WTC11 (cell line): Measurements from ENCODE around the gene LUM.

Experiments used
- CTCF ChIP-seq: fragments of 200-600 bp; IDR thresholded peaks from 2 replicates; pipeline ENCODE4 v1.8.0; 2022; ENCODE audit warnings: antibody characterized with exemption
- ELF4 ChIP-seq: sonication (generic); formaldehyde crosslinking; IDR thresholded peaks from 2 replicates; pipeline ENCODE4 v1.8.1; 2022; ENCODE audit warnings: low read depth, mild to moderate bottlenecking, moderate library complexity, missing genetic modification reagents
- ETV6 ChIP-seq: sonication (generic); formaldehyde crosslinking; IDR thresholded peaks from 2 replicates; pipeline ENCODE4 v1.8.1; 2022; ENCODE audit warnings: mild to moderate bottlenecking, missing genetic modification reagents
- GABPB1 ChIP-seq: sonication (generic); formaldehyde crosslinking; IDR thresholded peaks from 2 replicates; pipeline ENCODE4 v1.8.1; 2023; ENCODE audit warnings: mild to moderate bottlenecking, missing genetic modification reagents
- NFYB ChIP-seq: sonication (generic); formaldehyde crosslinking; conservative IDR thresholded peaks from 2 replicates; pipeline ENCODE4 v1.8.0; 2022; ENCODE audit warnings: low read depth, missing genetic modification reagents
- ZNF416 ChIP-seq: fragments of 250-450 bp; sonication (Bioruptor Pico); IDR thresholded peaks from 2 replicates; pipeline ENCODE4 v1.9.0; 2021; ENCODE audit warnings: mild to moderate bottlenecking, inconsistent platforms
- ZNF532 ChIP-seq: fragments of 250-450 bp; sonication (Bioruptor Pico); IDR thresholded peaks from 2 replicates; pipeline ENCODE4 v1.9.0; 2021; ENCODE audit warnings: mild to moderate bottlenecking, borderline replicate concordance
- TF ChIP-seq, protein P1 (sequence below): sonication (generic); formaldehyde crosslinking; IDR thresholded peaks from 2 replicates; pipeline ENCODE4 v1.8.1; 2022; ENCODE audit warnings: mild to moderate bottlenecking, moderate library complexity, missing genetic modification reagents

DNA sequence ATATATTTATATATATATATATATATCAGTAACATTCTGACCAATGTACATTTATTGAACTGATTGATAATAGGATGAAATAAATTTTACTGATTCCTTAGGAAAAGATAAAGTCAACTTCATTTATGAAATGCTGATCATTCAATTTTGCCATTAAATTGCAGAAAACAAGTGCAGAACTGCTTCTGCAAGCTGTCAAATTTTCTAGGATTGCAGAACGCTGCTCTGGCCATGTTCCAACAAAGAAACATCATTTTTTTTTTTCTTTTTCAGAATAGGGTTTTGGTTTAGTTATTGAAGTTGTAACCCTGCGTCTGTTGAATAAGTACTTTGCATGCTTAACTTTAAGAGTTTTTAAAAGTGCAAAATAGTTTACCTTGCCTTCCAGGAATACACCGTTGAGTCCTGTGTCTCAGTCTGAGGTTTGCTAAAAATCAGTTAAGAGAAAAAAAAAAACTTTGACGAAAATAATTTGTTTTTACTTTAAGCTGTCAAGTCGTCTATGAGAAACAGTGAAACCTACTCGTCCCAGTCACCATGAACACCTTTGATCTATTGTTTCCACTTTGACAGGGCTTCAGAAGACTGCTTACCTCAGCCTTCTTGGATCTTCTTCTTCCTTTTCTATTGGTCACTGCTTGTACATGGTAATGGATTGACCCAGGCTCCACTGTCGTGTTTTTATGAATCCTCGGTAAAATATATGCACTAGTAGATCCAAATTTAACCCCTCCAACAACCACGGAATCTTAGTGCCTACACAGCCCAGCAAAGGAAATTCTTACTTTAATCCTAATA is 53.7 kb downstream of the LUM start, which contains the start of gene KERA:
- no peak for TF ChIP-seq GABPB1 (CRISPR knock-in tag)
- no peak for TF ChIP-seq CTCF
- TF ChIP-seq ZNF532: no peak
- TF ChIP-seq ETV6 (CRISPR knock-in tag): no peak
- no peak for TF ChIP-seq NFYB
- no peak for TF ChIP-seq ELF4 (CRISPR knock-in tag)
- TF ChIP-seq, protein P1, sequence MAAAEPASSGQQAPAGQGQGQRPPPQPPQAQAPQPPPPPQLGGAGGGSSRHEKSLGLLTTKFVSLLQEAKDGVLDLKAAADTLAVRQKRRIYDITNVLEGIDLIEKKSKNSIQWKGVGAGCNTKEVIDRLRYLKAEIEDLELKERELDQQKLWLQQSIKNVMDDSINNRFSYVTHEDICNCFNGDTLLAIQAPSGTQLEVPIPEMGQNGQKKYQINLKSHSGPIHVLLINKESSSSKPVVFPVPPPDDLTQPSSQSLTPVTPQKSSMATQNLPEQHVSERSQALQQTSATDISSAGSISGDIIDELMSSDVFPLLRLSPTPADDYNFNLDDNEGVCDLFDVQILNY (CRISPR knock-in tag): no peak
- TF ChIP-seq ZNF416 (CRISPR knock-in tag): no peak
